T-cell (primary cell): Measurements from ENCODE around the gene DMRTB1. TPM values are rescaled to one million over a fixed set of nuclear protein-coding genes. Genes with fewer than 3 reads are reported as not detected.

Experiments
- ATAC-seq, 4 experiments: fragments of 200-7000 bp in 3 of 4; fragments of 150-1000 bp in 1 of 4; cut with Tn5 transposase; replicated peaks in 1 of 4; 1 replicate in 3 of 4; 2 replicates in 1 of 4; pipeline ENCODE4 v1.10.0; 2021; ENCODE audit warnings: moderate library complexity in 3 of 4, mild to moderate bottlenecking in 2 of 4, moderate number of reproducible peaks in 1 of 4
- CTCF ChIA-PET, 2 donors: fragments of 300-600 bp; sonication (Branson Sonifier 250); formaldehyde crosslinking; loops; one replicate each; lab custom pipeline; 2022; ENCODE audit warnings: antibody characterized with exemption in 2 of 2; lab: Charles Lee
- POLR2A ChIA-PET, 2 donors: fragments of 300-600 bp; sonication (Branson Sonifier 250); formaldehyde crosslinking; loops; one replicate each; lab custom pipeline; 2022; ENCODE audit warnings: antibody characterized with exemption in 2 of 2; lab: Charles Lee
- DNase-seq, 35 experiments: peaks; one replicate each; pipeline versions ENCODE4 v3.0.0 to v3.0.0-alpha.2; 2013 to 2023
- H3K27ac ChIP-seq: one replicate; pipeline ENCODE4 v1.5.1; 2013; ENCODE audit warnings: low read length
- H3K27me3 ChIP-seq, 2 experiments: replicated peaks in 1 of 2; 1 replicate in 1 of 2; 2 replicates in 1 of 2; pipeline versions ENCODE4 v1.6.1 to v1.7.0; 2013; ENCODE audit warnings: low read length in 1 of 2, mixed read lengths in 1 of 2; ENCODE audit not compliant: control insufficient read depth in 2 of 2, insufficient read depth in 2 of 2; ENCODE audit errors: extremely low read depth in 1 of 2
- H3K36me3 ChIP-seq, 2 donors: 1 replicate in 1 of 2; 2 replicates in 1 of 2; pipeline versions ENCODE4 v1.6.1 to v1.7.0; 2013; ENCODE audit warnings: low read length in 1 of 2; ENCODE audit not compliant: control insufficient read depth in 2 of 2, insufficient read depth in 1 of 2; ENCODE audit errors: extremely low read depth in 1 of 2
- H3K4me1 ChIP-seq, 2 experiments: 1 replicate in 1 of 2; 2 replicates in 1 of 2; pipeline versions ENCODE4 v1.6.1 to v1.7.0; 2013; ENCODE audit warnings: low read length in 2 of 2, mixed read lengths in 1 of 2; ENCODE audit not compliant: insufficient read depth in 2 of 2, control insufficient read depth in 1 of 2; ENCODE audit errors: extremely low read depth in 1 of 2
- H3K4me3 ChIP-seq, 2 donors: 1 replicate in 1 of 2; 2 replicates in 1 of 2; pipeline versions ENCODE4 v1.5.1 to v1.7.0; 2013; ENCODE audit warnings: mild to moderate bottlenecking in 2 of 2, low read length in 1 of 2, moderate library complexity in 1 of 2; ENCODE audit not compliant: control insufficient read depth in 1 of 2; ENCODE audit errors: extremely low read depth in 1 of 2
- H3K9me3 ChIP-seq: 2 replicates; pipeline ENCODE4 v1.7.0; 2013
- H3K27ac Mint-ChIP-seq, 2 donors: one replicate each; pipeline ENCODE4 v1.8.0; 2020 to 2021; ENCODE audit warnings: mild to moderate bottlenecking in 2 of 2, mixed read lengths in 2 of 2
- H3K27me3 Mint-ChIP-seq, 2 donors: one replicate each; pipeline ENCODE4 v1.8.0; 2021 to 2022; ENCODE audit warnings: mixed read lengths in 2 of 2
- H3K36me3 Mint-ChIP-seq: one replicate; pipeline ENCODE4 v1.8.0; 2021; ENCODE audit warnings: mixed read lengths
- H3K4me1 Mint-ChIP-seq, 3 donors: one replicate each; pipeline ENCODE4 v1.8.0; 2020 to 2022; ENCODE audit warnings: mixed read lengths in 3 of 3, mild to moderate bottlenecking in 1 of 3
- H3K4me3 Mint-ChIP-seq, 3 donors: one replicate each; pipeline ENCODE4 v1.8.0; 2020 to 2022; ENCODE audit warnings: mild to moderate bottlenecking in 3 of 3, mixed read lengths in 3 of 3, moderate library complexity in 3 of 3
- H3K9me3 Mint-ChIP-seq, 3 donors: one replicate each; pipeline ENCODE4 v1.8.0; 2020 to 2022; ENCODE audit warnings: mixed read lengths in 3 of 3
- WGBS: methylation state at CpG from one replicate; pipeline ENCODE4 v1.1.5; 2013; ENCODE audit warnings: missing lambda C conversion rate; ENCODE audit not compliant: insufficient coverage; 5-methylcytosine and 5-hydroxymethylcytosine counted together
- total RNA-seq, 35 experiments: library from RNA in 6 of 35; stranded (reverse) in 6 of 35; fragments of 120-200 nt in 1 of 35; gene quantifications; one replicate each; pipeline versions ENCODE4 v1.2.1 to v1.2.4 and lab custom pipeline; 2013 to 2026

The DMRTB1 gene
- not detected for total RNA-seq
- total RNA-seq (2013), result not detected
- 0 to 0.18 (median 0) reads per million in 29 experiments for total RNA-seq (lab: John Stamatoyannopoulos, UW)

- CTCF ChIA-PET, result no interaction called here
- Histone ChIP-seq H3K27ac (no peak within 1 kb of the TSS), H3K36me3 (no peaks in the 10 kb centered on the region), H3K4me1 (no peaks in the 10 kb centered on the region), H3K9me3 (no peaks in the 10 kb centered on the region), H3K4me3 (no peak within 1 kb of the TSS), H3K27me3 (peaks cover 0 to 3% of the 10 kb centered on the region in 2 experiments)
- no peaks in the 10 kb centered on the region for H3K36me3 Mint-ChIP-seq
- H3K27me3 Mint-ChIP-seq, result no peaks in the 10 kb centered on the region
- H3K4me1 Mint-ChIP-seq, result peaks cover 0 to 1% (median 0%) of the 10 kb centered on the region in 3 donors
- no peak for DNase-seq
- ATAC-seq, result no peak
- H3K9me3 Mint-ChIP-seq, result no peaks in the 10 kb centered on the region
- 95% methylated on average over 82 of the region's 82 CpGs for WGBS
- POLR2A ChIA-PET, result no interaction called here
- H3K27ac Mint-ChIP-seq, result no peak within 1 kb of the TSS
- no peak within 1 kb of the TSS for H3K4me3 Mint-ChIP-seq
Observed at GRCh38 chr1:53459321-53460175, at the start of gene DMRTB1. Gene DMRTB1, plus strand, starts transcription at chr1:53459399. Its CDS starts 55 bp downstream, at chr1:53459454.

- Histone ChIP-seq H3K27me3 (no peaks in the 10 kb centered on the region), H3K4me3 (no peak overlapping the region), H3K36me3 (no peaks in the 10 kb centered on the region), H3K4me1 (peaks cover 3 to 68% of the 10 kb centered on the region in 2 experiments), H3K27ac (peak overlapping the region; percentile 97), H3K9me3 (no peaks in the 10 kb centered on the region)
- ATAC-seq, result no peak
- H3K4me1 Mint-ChIP-seq, result peaks cover 25 to 62% (median 55%) of the 10 kb centered on the region in 3 donors
- DNase-seq, result no peak
- no peaks in the 10 kb centered on the region for H3K36me3 Mint-ChIP-seq
- 89% methylated on average over 6 of the region's 6 CpGs for WGBS
- ChIA-PET POLR2A (no interaction called here), CTCF (interaction anchor here in 1 of 2 donors (0.8 kb wide), 1 partner anchor 131 kb away, joined by 11 read pairs; no protein-coding TSS in a partner anchor)
- H3K9me3 Mint-ChIP-seq, result no peaks in the 10 kb centered on the region
- H3K4me3 Mint-ChIP-seq, result no peak overlapping the region
- peak overlapping the region; percentile 99 to 100 for H3K27ac Mint-ChIP-seq
- no peaks in the 10 kb centered on the region for H3K27me3 Mint-ChIP-seq
Observed at GRCh38 chr1:53409695-53410094, 49.5 kb upstream of the DMRTB1 start.

DNA sequence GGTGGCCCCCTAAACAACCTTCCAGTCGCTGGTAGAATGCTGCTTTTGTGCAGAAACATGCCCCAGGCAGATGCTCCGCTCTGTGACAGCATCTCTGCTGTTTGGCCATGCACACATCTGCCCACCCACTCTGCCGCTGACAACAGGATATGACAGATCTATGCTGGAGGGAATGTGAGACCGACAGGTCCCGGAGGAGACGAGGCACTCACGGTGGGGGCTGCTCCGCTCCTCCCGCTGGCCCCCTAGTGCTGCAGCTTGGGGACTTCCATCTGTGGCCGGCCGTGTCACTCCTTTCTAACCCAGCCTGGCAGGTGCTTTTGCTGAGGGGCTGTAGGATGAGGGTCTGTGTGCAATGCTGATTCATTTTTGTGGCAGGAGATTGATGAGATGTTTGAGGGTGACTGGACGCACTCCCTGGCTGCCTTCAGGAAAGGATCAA lies 49.1 kb upstream of the DMRTB1 start:
- Histone ChIP-seq H3K36me3 (no peaks in the 10 kb centered on the region), H3K4me3 (no peak overlapping the region), H3K4me1 (peaks cover 3 to 72% of the 10 kb centered on the region in 2 experiments), H3K9me3 (no peaks in the 10 kb centered on the region), H3K27ac (peak overlapping the region; percentile 97), H3K27me3 (no peaks in the 10 kb centered on the region)
- CTCF ChIA-PET, result interaction anchor here in 1 of 2 donors (0.8 kb wide), 1 partner anchor 131 kb away, joined by 11 read pairs; no protein-coding TSS in a partner anchor
- Mint-ChIP-seq H3K9me3 (no peaks in the 10 kb centered on the region), H3K4me3 (peak overlapping the region in 1 of 3 donors; percentile 37), H3K4me1 (peaks cover 25 to 66% (median 59%) of the 10 kb centered on the region in 3 donors), H3K36me3 (no peaks in the 10 kb centered on the region), H3K27ac (peak overlapping the region; percentile 99 to 100), H3K27me3 (no peaks in the 10 kb centered on the region)
- DNase-seq, result peak in 33 of 35 experiments; percentile 10 to 77 (median 34)
- WGBS, result 56% methylated on average over 3 of the region's 12 CpGs
- peak in 1 of 4 experiments; percentile 67 for ATAC-seq
- POLR2A ChIA-PET, result no interaction called here

- peaks cover 3 to 76% of the 10 kb centered on the region in 2 experiments for H3K4me1 ChIP-seq
- Mint-ChIP-seq H3K36me3 (no peaks in the 10 kb centered on the region), H3K4me1 (peaks cover 25 to 69% (median 65%) of the 10 kb centered on the region in 3 donors), H3K9me3 (no peaks in the 10 kb centered on the region), H3K27ac (peak overlapping the region; percentile 99 to 100), H3K27me3 (no peaks in the 10 kb centered on the region), H3K4me3 (no peak overlapping the region)
- WGBS, result 98% methylated on average over 8 of the region's 8 CpGs
- H3K36me3 ChIP-seq, result no peaks in the 10 kb centered on the region
- no peaks in the 10 kb centered on the region for H3K9me3 ChIP-seq
- H3K4me3 ChIP-seq, result no peak overlapping the region
- no peaks in the 10 kb centered on the region for H3K27me3 ChIP-seq
- ChIA-PET POLR2A (no interaction called here), CTCF (no interaction called here)
- ATAC-seq, result no peak
- peak overlapping the region; percentile 97 for H3K27ac ChIP-seq
- no peak for DNase-seq
Observed at GRCh38 chr1:53410701-53411100, 48.5 kb upstream of the DMRTB1 start.

GRCh38 chr1:53411541-53412152 lies 47.6 kb upstream of the DMRTB1 start:
- ChIA-PET CTCF (no interaction called here), POLR2A (no interaction called here)
- H3K27me3 Mint-ChIP-seq, result no peaks in the 10 kb centered on the region
- DNase-seq (no peak), ATAC-seq (no peak)
- Histone ChIP-seq H3K27me3 (no peaks in the 10 kb centered on the region), H3K9me3 (no peaks in the 10 kb centered on the region), H3K4me3 (no peak overlapping the region), H3K4me1 (peaks cover 3 to 76% of the 10 kb centered on the region in 2 experiments), H3K27ac (peak overlapping the region; percentile 97), H3K36me3 (no peaks in the 10 kb centered on the region)
- 73% methylated on average over 4 of the region's 5 CpGs for WGBS
- H3K36me3 Mint-ChIP-seq, result no peaks in the 10 kb centered on the region
- H3K27ac Mint-ChIP-seq, result peak overlapping the region; percentile 99 to 100
- no peaks in the 10 kb centered on the region for H3K9me3 Mint-ChIP-seq
- peak overlapping the region in 1 of 3 donors; percentile 48 for H3K4me3 Mint-ChIP-seq
- H3K4me1 Mint-ChIP-seq, result peaks cover 25 to 72% (median 72%) of the 10 kb centered on the region in 3 donors
